DMS114 treated with DMSO at 0.1 percent for 48 hours (cell line): ENCODE data around the gene IMMP1L.

Experiments
- DNase-seq: peaks from one replicate; lab custom pipeline; 2025; ENCODE audit not compliant: unreplicated experiment; lab: John Stamatoyannopoulos, UW

The IMMP1L gene

GRCh38 chr11:31477528-31478222 lies 31.7 kb downstream of the IMMP1L start:
- DNase-seq = no peak

GRCh38 chr11:31474083-31474482 lies 35.3 kb downstream of the IMMP1L start:
- DNase-seq = no peak

- no peak for DNase-seq
These were observed 45.0 kb downstream of the IMMP1L start for GRCh38 chr11:31464436-31464835.

- no peak for DNase-seq
These were observed 54.2 kb downstream of the IMMP1L start for GRCh38 chr11:31455177-31455576.

DNA sequence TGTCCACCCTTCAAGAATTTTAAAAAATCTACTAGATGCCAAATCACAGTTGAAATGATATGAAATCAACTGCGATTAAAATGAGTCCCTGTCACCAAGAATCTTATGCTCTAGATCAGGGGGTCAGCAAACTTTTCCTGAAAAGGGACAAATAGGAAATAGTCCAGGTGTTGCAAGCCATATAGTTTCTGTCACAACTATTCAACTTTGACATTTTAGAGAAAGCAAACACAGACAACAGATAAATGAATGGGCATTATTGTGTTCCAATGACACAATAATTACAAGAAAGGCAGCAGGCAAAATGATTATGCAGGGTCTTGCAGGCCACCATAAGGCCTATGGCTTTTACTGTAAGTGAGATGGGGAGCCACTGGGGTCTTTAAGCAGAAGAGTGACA lies 58.6 kb downstream of the IMMP1L start:
- DNase-seq = no peak

- no peak for DNase-seq
These were observed 60.4 kb downstream of the IMMP1L start for GRCh38 chr11:31449040-31449439.

DNA sequence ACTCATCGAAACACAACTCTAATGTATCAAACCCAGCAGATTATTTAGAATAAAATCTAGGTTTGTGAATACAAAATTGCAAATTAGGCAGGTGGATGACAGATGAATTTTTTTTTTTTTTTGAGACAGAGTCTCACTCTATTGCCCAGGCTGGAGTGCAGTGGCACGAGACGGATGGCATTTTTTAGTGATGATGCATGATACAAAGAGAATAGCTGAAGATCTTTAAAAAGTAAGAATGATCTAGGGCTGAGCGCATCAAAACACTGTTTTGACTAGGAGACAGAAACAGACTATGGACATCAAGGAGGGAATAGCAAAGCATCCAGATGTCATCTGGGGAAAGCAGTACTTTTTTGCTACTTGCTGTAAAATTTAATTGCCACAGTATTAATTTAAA lies 63.8 kb downstream of the IMMP1L start:
- DNase-seq = no peak

GRCh38 chr11:31443802-31444201 lies 65.6 kb downstream of the IMMP1L start:
- DNase-seq = no peak

GRCh38 chr11:31442086-31442485 lies 67.3 kb downstream of the IMMP1L start:
- DNase-seq = no peak

GRCh38 chr11:31441296-31441695 lies 68.1 kb downstream of the IMMP1L start:
- DNase-seq = no peak

DNA sequence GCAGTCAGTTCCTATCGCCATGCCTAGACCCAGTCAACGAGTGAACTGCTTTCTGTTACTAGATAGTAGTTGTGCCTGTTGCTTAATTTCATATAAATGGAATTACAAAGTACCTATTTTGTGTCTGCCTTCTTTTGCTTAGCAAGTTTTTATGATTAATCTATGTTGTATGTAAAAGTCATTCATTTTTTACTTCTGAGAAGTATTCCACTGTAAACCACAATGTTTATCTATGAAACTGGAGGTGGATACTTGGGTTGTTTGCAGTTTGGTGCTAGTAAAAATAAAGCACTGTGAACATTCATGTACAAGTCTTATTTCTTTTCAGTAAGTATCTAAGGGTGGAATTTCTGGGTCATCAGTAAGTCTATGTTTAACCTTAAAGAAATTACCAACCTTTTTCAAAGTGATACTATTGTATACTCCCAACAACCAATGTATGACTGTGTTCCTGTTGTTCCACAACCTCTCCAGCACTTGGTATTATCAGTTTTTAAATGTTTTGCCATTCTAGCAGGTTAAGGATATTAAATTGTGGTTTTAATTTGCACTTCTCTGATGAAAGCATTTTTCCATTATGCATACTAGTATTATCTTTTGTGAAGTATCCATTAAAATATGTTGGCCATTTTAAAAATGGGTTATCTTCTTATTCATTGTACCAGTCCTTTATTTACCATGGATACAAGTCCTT lies 71.5 kb downstream of the IMMP1L start:
- DNase-seq = no peak

GRCh38 chr11:31433851-31434250 lies 75.6 kb downstream of the IMMP1L start:
- no peak for DNase-seq

DNA sequence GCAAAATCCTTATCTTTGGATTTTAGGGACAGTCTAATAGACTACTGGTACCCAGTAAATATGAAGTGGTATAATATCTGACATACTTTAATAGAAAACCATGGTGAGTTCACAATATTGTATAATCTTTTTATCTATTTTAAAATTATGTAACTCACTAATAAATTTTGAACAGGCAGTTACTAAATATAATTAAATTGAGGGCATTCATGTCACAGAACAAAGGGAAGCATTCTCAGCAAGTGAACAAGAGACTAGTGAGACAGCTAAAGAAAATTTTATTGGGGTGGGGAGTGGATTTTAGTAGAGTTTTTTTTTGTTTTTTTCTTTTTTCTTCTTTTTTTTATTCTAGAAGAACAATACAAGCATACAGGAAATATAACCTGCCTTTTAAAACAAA lies 84.8 kb downstream of the IMMP1L start:
- no peak for DNase-seq

GRCh38 chr11:31422703-31423102 lies 86.7 kb downstream of the IMMP1L start:
- DNase-seq = no peak

GRCh38 chr11:31421820-31422219 lies 87.6 kb downstream of the IMMP1L start:
- no peak for DNase-seq

- no peak for DNase-seq
These were observed 89.8 kb downstream of the IMMP1L start for GRCh38 chr11:31419669-31420068.

- no peak for DNase-seq
These were observed 90.3 kb downstream of the IMMP1L start for GRCh38 chr11:31419138-31419537.

GRCh38 chr11:31417816-31418215 lies 91.6 kb downstream of the IMMP1L start:
- no peak for DNase-seq

GRCh38 chr11:31417357-31417756 lies 92.1 kb downstream of the IMMP1L start:
- no peak for DNase-seq

- no peak for DNase-seq
These were observed 94.0 kb downstream of the IMMP1L start for GRCh38 chr11:31415435-31415834.

GRCh38 chr11:31414338-31414737 lies 95.1 kb downstream of the IMMP1L start:
- DNase-seq = no peak

- no peak for DNase-seq
These were observed 96.5 kb downstream of the IMMP1L start for GRCh38 chr11:31412946-31413345.

- no peak for DNase-seq
These were observed 101.2 kb downstream of the IMMP1L start for GRCh38 chr11:31408201-31408600.
